HG03432 (cell line): Measurements from ENCODE around the gene LSM14A.

ENCODE experiments used
- ATAC-seq: cut with Tn5 transposase; IDR thresholded peaks from one replicate; pipeline ENCODE4 v1.9.1; 2021; ENCODE audit warnings: mild to moderate bottlenecking, moderate library complexity; ENCODE audit not compliant: unreplicated experiment

LSM14A gene

GRCh38 chr19:34254046-34254697 is 81.9 kb downstream of the LSM14A start, which contains the start of gene GARRE1:
TSS of gene GARRE1 (plus strand) at chr19:34254554. CDS start at chr19:34300474, 45,920 bp downstream.
- ATAC-seq = peak; percentile 91

- ATAC-seq = peak; percentile 63
Measured at GRCh38 chr19:34254698-34255432, 82.6 kb downstream of the LSM14A start.

GRCh38 chr19:34255546-34255945 is 83.2 kb downstream of the LSM14A start:
- ATAC-seq = no peak

- no peak for ATAC-seq
Measured at GRCh38 chr19:34256835-34257558, 84.7 kb downstream of the LSM14A start.

GRCh38 chr19:34257559-34257924 is 85.2 kb downstream of the LSM14A start:
- ATAC-seq = no peak

- no peak for ATAC-seq
Measured at GRCh38 chr19:34259367-34260095, 87.2 kb downstream of the LSM14A start.

GRCh38 chr19:34260771-34261173 is 88.5 kb downstream of the LSM14A start:
- no peak for ATAC-seq

GRCh38 chr19:34261334-34262109 is 89.2 kb downstream of the LSM14A start:
- ATAC-seq = no peak

- no peak for ATAC-seq
Measured at GRCh38 chr19:34263745-34264237, 91.5 kb downstream of the LSM14A start.

GRCh38 chr19:34265221-34265650 is 92.9 kb downstream of the LSM14A start:
- ATAC-seq = no peak

GRCh38 chr19:34269081-34269480 is 96.8 kb downstream of the LSM14A start:
- no peak for ATAC-seq

GRCh38 chr19:34269489-34269888 is 97.2 kb downstream of the LSM14A start:
- ATAC-seq = no peak

- ATAC-seq = peak; percentile 78
Measured at GRCh38 chr19:34269968-34270621, 97.8 kb downstream of the LSM14A start.

GRCh38 chr19:34273121-34273520 is 100.8 kb downstream of the LSM14A start:
- ATAC-seq = no peak

- no peak for ATAC-seq
Measured at GRCh38 chr19:34274284-34274826, 102.1 kb downstream of the LSM14A start.

GRCh38 chr19:34274827-34275625 is 102.7 kb downstream of the LSM14A start:
- no peak for ATAC-seq

- ATAC-seq = no peak
Measured at GRCh38 chr19:34275705-34276104, 103.4 kb downstream of the LSM14A start.

- ATAC-seq = no peak
Measured at GRCh38 chr19:34276614-34277013, 104.3 kb downstream of the LSM14A start.
